ENCODE results near the gene CFAP70. TPM values are rescaled to one million over a fixed set of nuclear protein-coding genes. Genes with fewer than 3 reads are reported as not detected.

CFAP70 gene
- total RNA-seq, 1 experiment from 2014 or later: not detected

DNA sequence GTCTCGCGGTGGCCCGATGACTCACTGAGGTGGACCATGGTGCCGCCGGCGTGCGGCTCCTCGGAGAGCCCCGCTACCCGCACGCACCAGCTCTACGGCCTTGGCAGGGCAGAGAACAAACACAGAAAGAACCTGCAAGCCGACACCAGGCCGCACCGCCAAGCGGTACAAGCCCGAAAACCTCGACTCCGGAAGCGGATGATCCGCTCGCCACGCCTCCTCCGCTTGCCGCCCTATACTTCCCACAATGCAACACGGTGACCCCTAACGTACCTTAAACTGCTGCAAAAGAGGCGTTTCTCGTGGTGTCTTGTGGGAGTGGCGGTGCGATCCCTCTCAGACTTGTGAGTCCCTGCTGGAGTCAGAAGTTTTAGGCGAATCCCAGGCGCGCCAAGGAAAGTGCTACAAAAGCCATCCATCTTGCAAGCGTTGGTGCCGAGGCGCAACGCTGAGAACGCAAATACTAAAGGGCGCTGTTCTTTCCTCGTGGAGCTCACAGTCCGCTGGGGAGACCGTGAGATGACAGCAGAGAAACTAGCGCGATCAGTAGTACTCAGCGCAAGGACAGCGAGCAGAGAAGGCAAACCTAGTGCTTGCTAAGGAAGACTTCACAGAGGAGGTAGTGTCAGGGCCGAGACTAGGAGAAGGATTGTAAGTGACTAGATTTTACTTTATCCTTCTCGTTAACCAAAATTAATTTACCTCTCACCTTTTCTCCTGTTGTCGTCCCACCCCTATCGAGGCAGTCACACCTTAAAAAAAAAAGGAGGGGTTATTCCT, 106.0 kb downstream of the CFAP70 start, which contains the start of gene MRPS16:
MRPS16 (minus strand) TSS at position 200 of the 780 bp plus-strand sequence; CDS start at position 38, 162 bp downstream.
- peak; percentile 97 for DNase-seq (ENCODE audit: low read depth)

DNA sequence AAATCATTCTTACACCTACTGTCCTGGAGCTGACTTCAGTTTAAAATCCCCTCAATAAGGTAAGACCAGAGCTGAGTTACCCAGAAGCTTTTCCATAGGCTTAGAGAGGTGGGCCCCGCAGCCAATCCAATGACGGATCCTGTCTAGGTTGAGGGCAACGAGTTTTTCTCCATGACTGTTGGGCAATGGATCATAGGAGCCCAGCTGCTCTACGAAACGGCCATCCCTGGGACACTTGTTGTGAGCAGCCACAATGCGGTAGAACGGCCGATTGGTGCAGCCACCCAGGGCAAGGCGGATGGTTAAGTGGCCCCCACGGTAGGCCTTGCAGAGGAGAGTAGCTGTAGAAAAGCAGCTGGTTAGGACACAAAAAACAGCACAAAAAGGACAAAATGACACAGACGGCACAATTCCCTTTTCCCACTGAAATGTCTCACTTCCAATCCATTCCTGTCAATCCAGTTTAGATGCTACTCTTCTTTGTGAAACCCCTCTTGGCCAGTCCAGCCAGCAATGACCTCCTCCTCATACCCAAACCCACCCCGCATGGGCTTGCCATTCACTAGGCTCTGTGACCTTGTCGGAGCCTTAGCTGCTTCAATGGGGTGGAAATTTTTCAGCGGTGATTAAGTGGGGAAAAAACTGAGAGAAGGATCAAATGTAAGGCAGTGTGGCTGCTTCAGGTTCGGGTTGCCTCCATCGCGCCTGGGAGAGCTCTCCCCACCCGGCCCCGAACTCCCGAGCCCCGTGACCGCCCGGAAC, 106.8 kb downstream of the CFAP70 start:
- no peak for DNase-seq (ENCODE audit: low read depth)

DNA sequence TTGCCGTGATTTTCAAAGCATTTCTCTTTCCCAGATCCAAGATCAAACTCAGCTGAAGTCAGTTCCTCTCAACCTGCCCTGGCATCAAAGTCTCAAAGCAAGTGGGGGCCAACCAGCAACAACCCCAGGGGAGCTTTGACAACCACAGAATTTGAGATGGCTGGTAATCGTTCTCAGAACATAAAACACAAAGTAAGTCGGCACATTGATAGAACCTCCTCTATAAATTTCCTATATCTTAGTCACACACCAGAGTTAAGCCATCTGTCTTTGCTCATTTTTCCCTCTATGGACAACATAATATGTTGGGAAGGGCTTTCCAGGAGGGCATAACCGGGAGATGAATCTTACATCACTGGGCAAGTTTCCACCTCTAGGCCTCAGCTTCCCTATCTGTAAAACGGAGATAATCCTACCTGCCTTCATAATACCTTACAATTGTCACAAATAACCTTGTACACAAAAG, 110.4 kb downstream of the CFAP70 start:
- no peak for DNase-seq (ENCODE audit: low read depth)

DNA sequence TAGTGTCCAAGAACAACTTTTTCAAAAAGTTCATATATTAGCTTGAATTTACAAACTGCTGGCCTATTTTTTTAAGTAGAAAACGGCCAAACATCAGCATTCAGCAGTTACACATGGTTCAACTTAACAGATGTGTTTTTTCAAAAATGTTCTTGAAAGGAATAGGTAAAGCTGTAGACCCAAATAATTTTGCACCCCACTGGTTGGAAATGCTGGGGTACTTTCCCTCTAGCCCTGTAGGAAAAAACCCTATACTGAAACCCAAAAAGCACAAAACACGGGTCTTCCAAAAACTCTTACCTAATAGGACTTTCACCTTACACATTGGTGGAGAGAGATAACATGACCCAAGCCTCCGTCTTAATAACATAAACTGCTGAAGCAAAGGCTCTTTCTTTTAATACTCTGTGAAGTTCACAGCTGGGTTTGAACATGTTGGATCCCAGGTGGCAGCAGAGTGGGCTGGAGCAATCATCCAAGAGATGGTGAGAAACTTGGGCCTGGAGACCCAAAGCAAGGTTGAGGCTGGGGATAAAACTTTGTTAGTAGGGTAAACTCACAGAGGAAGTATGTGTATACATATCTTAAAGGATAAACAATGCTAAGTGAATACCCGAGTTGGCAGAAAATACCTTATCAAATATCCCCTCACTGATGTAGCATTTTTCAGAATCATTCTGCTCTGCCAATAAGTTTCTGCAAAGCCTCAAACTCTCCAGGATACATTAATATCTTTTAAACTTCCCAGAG, 111.0 kb downstream of the CFAP70 start:
- DNase-seq (ENCODE audit: low read depth): peak; percentile 12

DNA sequence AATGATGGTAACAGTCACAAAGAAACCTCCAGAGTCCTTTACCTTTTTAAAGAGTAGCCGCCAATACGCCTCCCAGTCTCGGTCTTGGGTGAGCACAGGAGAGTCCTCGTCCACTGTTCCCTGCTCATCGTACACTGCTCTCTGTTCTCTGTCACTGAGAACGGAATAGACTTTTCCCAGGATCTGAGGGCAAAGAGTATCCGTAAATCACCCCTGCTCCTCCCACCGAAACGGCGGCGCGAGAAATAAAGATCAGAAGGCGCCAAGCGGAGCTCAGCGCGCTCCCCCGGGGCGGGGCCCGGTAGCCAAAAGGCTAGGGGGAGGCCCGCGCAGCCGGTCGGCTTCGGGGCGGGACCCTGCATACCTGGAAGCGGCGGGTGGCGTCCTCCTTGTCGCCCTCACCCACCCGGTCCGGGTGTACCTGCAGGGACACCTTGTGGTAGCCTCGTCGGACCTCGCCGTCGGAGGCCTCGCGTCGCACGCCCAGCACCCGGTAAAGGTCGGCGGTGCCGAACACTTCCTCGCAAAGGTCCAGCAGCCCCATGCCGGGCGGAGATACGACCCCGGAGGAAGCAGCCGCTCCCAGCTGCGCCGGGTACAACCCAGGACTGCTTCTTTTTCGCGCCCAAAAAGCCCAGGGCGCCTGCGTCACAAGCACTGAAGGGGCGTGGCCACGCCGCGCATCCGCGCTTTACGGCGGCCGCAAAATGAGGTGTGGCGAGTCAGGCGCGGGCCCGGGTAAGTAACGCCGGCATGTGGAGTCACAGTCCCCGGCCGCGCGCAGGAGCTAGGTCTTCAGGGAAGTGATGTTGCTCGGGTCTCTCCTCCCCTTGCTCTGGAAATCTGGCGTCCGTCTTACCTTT, 111.8 kb downstream of the CFAP70 start, which contains the start of gene DNAJC9:
DNAJC9 (minus strand) TSS at position 610 of the 863 bp plus-strand sequence; CDS start at position 544, 66 bp downstream.
- DNase-seq (ENCODE audit: low read depth): peak; percentile 93

DNA sequence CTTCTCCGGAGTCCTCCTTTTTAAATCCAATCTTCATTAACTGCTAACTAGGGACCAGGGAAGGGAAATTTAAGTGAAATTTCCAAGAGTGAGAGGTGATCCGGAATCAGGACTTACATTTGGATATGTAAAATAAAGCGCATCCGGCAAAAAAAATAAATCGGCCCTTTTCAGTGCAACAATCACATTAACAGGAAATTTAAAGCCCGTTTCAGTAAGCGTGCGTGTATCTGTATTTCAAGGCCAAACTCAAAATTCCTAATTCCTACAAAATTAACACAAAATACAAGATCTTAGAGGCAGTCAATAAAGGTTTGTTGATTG, 112.4 kb downstream of the CFAP70 start:
- DNase-seq (ENCODE audit: low read depth): no peak

DNA sequence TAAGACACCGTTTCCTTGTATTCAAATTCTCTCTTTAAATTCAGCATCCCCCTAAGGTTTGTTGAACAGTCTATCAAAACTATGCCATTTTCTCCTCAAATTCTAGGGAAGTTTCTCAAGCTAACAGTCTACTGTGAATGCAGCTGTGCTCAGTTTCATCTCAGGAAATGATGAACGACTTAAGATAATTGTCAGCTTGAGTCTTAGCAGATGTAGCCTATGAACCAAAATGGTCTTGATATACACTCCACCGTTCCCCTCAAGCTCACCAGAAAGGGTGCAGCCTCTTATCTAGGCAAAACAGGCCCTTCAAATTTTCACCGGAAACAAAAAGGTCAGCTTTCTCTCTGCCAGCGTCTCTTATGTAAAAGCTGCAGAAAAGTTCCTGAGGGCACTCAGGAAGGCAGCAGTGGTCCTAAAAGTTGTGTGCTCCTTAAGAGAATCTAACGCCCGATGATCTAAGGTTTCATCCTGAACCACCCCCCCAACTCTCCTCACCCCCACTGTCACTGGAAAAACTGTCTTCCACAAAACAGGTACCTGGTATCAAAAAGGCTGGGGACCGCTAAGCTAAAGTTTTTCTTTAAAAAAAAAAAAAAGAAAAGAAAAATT, 113.7 kb downstream of the CFAP70 start:
- DNase-seq (ENCODE audit: low read depth): no peak

DNA sequence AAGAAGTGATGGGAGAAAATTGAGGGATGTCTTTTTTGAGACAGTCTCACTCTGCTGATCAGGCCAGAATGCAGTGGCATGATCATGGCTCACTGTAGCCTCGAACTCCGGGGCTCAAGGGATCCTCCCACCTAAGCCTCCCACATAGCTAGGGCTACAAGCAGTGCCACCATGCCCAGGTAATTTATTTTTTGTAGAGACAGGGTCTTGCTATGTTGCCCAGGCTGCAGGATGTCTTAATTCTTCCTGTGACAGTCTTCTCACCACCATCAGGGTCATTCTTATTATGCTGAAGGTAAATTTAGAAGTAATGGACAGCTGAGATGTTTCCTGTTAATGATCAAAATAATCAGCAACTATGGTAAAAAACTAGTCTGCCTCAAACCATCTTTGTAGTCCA, 118.8 kb downstream of the CFAP70 start:
- no peak for DNase-seq (ENCODE audit: low read depth)

DNA sequence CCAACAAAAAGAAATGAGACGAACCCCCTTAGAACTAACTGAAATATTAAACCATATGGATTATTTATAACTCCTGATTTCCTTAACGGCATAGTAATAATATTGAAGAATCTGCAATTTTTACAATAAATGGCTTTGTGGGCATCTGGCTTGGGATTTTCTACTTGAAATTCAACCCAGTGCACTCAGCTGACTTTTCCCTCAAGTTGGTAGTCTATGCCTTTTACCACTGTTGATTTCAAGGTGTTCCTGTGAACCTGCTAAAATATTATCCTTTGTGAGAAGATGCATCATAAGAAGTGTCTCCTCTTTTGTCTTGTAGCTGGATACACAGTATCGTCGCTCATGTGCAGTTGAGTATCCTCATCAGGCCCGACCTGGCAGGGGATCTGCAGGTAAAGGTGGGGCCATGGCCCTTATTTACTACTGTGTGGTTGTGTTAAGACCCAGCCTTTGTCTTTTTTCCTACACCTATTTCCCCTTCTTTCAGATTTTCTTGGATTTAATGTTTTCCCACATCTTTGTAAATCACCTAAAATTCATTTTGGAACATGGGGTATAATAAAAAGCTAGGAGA, 119.6 kb downstream of the CFAP70 start:
- no peak for DNase-seq (ENCODE audit: low read depth)

DNA sequence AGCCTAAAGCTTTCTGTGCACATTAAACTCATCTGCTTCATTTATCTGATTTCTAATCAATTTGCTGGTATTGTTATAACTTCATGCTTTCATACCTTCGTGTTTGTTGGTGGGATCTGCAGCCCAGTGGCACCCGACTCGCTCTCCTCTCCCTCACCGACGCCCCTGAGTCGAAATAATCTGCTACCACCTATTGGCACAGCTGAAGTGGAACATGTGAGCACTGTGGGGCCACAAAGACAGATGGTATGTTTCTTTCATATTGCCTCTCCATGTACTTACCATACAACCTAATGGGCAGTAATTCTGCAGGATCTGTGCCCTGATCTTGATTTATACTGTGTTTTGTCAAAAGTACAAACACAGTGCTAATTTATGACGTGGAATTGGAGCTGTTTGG, 124.0 kb downstream of the CFAP70 start:
- no peak for DNase-seq (ENCODE audit: low read depth)

DNA sequence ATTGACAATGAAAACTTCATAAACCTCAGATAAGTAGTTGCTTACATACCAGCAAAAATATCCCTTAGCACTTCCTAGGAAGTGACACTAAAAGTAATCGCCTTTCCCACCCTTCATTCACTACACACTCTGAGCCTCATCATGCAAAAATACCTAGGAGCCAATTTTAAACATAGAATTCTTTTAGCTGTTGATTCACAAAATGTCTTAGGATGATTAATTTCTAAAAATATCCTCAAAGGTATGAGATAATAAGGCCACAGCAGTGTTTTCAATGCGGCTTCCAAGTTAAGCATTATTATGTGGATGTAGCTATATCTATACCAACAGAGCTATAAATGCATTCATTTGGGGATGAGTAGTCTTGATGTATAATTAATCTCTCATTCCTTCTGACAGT, 124.8 kb downstream of the CFAP70 start:
- DNase-seq (ENCODE audit: low read depth): no peak

DNA sequence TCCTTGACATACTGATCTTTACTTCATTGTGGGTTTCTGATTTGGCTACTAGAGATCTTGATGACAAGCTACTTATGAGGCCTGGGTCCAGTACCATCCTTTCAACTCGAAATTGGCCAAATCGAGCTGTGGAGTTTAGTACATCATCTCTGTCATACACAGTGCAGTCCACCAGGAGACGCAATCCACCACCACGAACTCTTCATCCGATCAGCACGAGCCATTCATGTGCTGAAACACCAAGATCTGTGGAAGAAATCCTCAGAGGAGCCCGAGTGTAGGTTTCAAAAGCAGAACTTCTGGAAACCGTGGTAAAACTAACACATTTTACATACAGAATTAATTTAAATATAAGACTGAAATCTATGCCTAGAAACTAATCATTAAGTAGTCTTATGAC, 125.8 kb downstream of the CFAP70 start:
- no peak for DNase-seq (ENCODE audit: low read depth)

DNA sequence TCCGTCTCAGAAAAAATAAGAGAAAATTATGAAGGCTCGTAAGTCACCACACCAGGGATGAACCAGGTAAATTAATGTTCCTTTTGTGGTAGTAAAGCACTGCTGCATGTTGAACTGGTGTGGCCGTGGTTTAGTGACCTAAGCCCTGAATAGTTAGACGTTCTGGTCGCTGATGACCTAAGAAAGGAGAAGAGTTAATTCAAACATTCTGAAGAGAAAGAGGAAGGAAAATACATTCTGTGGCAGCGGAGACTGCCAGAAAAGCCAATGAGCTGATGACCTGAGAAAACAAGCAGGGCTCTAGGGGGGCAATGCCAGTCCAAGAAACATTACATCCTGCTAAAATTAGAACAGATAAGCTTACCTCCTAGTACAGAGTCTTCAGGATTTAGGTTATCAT, 129.1 kb downstream of the CFAP70 start:
- no peak for DNase-seq (ENCODE audit: low read depth)

DNA sequence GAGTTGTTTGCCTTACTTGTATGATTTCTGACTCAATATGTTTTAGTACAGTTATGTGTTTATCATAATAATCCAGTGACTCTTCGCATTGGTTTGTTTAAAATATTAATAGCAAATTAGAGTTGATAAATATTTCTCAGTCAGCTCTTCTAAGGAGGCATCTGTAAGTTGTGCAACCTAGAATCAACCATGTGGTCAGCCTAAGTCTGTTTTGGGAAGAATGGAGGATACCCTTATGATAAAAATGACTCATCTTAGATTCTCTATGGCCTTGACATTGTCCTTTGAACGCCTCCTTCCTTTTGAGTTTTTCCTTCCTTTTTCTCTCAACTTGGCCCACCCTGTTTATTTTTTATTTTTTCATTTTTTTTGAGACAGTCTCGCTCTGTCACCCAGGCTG, 130.4 kb downstream of the CFAP70 start:
- no peak for DNase-seq (ENCODE audit: low read depth)

DNA sequence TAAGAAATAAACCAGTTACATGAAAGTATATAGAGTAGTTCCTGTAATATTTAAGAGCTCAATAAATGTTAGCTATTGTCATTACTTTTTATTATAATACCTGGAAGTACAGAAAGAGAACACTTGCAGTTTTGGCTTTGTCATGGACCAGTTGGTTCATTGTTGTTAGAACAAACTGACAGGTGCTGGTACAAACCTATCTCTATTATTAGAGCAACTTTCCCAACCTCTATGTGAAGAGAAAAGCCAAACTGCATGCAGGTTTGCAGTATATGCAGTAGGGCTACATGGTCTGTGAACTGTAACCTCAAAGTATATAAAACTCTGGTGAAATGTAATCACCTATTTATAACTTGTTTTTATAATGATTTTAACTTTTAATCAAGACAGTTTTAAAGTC, 132.0 kb downstream of the CFAP70 start:
- no peak for DNase-seq (ENCODE audit: low read depth)

DNA sequence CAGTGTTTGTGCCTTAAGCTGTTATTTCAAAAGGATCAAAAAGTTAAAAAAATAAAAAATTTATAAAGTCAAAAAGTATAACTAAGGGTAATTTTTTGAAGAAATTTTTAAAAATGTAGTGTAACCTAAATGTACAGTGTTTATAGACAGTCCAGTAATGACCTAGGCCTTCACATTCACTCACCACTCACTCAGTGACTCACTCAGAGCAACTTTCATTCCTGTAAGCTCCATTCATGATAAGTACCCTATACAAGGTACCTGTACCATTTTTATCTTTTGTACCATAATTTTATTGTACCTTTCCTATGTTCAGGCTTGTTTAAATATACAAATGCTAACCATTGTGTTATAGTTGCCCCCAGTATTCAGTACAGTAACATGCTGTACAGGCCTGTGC, 133.1 kb downstream of the CFAP70 start:
- peak; percentile 39 for DNase-seq (ENCODE audit: low read depth)

DNA sequence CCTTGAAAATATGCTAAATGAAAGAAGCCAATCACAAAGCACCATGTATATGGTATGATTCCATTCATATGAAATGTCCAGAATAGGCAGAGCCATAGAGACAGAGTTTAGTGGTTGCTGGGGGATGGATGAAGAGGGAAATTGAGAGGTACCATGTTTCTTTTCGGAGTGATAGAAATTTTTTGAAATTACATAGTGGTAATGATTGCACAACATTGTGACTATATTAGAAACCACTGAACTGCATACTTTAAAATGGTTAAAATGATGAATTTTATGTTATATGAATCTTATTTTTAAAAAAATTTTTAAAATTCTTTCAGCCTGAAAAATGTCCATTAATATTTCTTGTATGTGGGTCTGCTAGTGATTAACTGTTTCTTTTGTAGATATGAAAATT, 137.7 kb downstream of the CFAP70 start:
- no peak for DNase-seq (ENCODE audit: low read depth)

DNA sequence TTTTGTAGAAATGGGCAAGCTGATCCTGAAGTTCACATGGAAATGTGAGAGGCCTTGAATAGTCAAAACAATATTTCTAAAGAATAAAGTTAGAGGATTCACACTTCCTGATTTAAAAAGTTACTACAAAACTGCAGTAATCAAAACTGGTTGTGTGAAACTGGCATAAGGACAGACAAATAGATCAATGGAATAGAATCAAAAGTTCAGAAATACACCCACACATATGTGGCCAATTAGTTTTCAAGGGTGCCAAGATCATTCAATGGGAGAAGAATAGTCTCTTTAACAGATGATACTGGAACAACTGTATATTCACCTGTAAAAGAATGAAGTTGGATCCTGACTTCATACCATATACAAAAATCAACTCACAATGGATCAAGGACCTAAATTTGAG, 139.3 kb downstream of the CFAP70 start:
- DNase-seq (ENCODE audit: low read depth): no peak

DNA sequence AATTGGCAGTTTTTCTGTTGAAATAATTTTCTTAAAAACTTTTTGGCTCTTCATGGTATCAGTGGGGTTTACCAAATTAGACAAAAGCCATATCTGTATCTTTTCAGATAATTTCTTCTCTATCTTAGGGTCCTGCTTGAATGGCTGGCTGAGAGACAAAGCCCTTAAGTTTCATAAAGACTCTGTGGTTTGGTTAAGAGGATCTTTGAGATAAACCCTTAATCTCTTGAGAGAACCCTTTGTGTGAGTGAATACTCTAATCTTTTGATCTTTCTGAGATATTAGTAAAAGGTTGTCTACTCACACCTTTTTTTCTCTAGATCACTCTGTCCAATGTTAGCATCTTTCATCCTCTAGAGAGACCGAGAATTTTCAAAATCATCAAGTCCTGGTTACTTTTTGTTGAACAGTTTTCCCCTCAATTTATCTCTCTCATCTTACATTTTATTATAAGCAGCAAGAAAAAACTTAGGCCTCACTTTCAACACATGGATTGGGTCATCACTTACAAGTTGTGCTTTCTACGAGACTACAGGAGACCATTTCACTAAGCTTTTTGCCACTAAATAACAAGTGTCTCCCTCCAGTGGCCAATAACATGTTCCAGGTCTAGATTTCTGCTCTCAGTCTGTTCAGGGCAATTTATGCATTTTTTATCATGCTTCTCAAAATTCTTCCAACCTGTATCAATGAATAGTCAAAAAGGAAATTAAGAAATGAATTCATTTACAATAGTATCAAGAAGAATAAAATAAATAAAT, 140.1 kb downstream of the CFAP70 start:
- DNase-seq (ENCODE audit: low read depth): peak; percentile 23

DNA sequence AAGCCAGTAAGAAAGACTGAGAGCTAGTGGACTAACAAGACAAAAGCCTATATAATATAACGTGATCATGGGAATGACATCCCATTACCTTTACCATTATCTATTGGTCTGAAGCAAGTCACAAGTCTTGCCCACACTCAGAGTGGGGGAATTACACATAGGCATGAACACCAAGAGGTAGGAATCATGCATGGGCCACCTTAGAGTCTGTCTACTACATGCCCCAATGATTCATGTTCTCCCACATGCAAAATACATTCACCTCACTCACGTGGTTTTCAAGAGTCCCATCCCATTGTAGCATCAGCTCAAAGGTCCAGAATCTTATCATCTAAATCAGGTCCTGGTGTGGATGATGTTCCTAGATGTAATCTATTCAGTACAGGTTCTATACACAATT, 141.0 kb downstream of the CFAP70 start:
- DNase-seq (ENCODE audit: low read depth): no peak

All from M059J (cell line).